Measurements from ENCODE around the gene TM2D1.
"Not testable (repeated sequence)": the region's sequence is repeated elsewhere in the genome, so short reads cannot be mapped to it uniquely, and the experiment has no call there.

Gene TM2D1

GRCh38 chr1:61742620-61743430 lies 17.9 kb upstream of the TM2D1 start:
- no peak for DNase-seq (ENCODE audit: low read depth, low spot score)
- TF ChIP-seq CTCF (IDR thresholded peaks at IDR 0.05; ENCODE audit: insufficient read depth, low read length, missing control alignments), result no peak
- ChIA-PET POLR2A (no interaction called here), CTCF (no interaction called here)
- peak overlapping the region; percentile 71 for H3K4me3 ChIP-seq (ENCODE audit: low read depth, low read length)

DNA sequence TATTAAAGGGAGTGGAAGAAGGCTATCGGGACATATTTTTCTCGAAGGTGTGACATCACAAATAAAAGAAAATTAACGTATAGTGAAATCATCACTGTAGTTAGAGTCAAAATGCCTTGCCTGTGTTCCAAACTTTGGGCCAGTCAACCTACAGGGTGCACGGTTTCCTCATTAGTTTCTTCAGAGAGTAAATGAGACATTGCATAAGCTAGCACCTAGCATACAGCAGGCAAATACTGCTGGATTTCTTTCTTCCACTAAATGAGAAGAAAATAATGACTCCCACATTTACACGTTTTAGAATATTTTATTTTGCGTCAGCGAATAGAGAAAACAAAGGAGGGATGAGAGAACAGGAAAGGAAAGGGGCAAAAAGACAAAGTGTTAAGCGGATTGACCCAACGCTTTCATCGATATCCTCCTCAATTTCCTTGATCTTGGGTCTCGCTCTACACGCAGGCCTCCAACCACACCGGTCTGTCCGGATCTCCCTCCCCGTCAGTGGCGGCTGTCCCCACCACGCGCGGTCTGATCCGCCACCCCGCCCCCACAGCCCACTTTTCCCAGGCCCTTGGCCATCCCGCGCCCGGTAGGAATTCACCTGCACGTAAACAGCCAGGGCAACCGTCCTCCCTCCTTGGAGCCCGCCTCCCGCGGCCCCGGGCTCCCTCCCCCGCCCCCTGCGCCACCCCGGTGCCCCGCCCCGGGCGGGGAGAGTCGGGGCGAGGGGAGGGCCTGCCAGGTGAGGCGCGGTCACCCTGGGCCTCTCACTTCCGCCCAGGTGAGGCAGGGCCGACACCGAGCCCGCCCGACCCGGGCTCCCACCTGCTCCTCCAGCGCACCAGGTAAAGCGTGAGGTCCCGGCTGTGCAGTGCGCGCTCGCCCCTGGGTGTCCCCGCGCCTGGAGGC lies 17.0 kb upstream of the TM2D1 start, which contains the start of gene PATJ:
Gene PATJ, plus strand, starts transcription at position 770 of the 909 bp plus-strand sequence. CDS start 20,413 bp downstream, outside the sequence.
- ChIA-PET CTCF (no interaction called here), POLR2A (interaction anchor here (0.5 kb wide), 1 partner anchor 329 kb away, joined by 3 read pairs; no protein-coding TSS in a partner anchor)
- H3K4me3 ChIP-seq (ENCODE audit: low read depth, low read length), result peak within 1 kb of the TSS; percentile 71
- no peak for TF ChIP-seq CTCF (IDR thresholded peaks at IDR 0.05; ENCODE audit: insufficient read depth, low read length, missing control alignments)
- DNase-seq (ENCODE audit: low read depth, low spot score), result no peak

GRCh38 chr1:61740751-61741700 lies 16.1 kb upstream of the TM2D1 start:
- ChIA-PET CTCF (no interaction called here), POLR2A (interaction anchor here (0.5 kb wide), 1 partner anchor 328 kb away, joined by 3 read pairs; no protein-coding TSS in a partner anchor)
- no peak overlapping the region for H3K4me3 ChIP-seq (ENCODE audit: low read depth, low read length)

GRCh38 chr1:61732726-61733125 lies 7.8 kb upstream of the TM2D1 start:
- no peak for TF ChIP-seq CTCF (IDR thresholded peaks at IDR 0.05; ENCODE audit: insufficient read depth, low read length, missing control alignments)
- POLR2A ChIA-PET, result no interaction called here
- H3K4me3 ChIP-seq (ENCODE audit: low read depth, low read length), result no peak overlapping the region
- CTCF ChIA-PET, result no interaction called here
- DNase-seq (ENCODE audit: low read depth, low spot score), result no peak

More at GRCh38 chr1:61740751-61741700, 16.1 kb upstream of the TM2D1 start:
- no peak for TF ChIP-seq CTCF (IDR thresholded peaks at IDR 0.05; ENCODE audit: insufficient read depth, low read length, missing control alignments)
- DNase-seq (ENCODE audit: low read depth, low spot score), result no peak

- POLR2A ChIA-PET; H3K4me3 ChIP-seq (ENCODE audit: low read depth, low read length); DNase-seq (ENCODE audit: low read depth, low spot score); CTCF ChIA-PET: not testable (repeated sequence)
Measured at GRCh38 chr1:61730679-61731078, 5.7 kb upstream of the TM2D1 start.

DNA sequence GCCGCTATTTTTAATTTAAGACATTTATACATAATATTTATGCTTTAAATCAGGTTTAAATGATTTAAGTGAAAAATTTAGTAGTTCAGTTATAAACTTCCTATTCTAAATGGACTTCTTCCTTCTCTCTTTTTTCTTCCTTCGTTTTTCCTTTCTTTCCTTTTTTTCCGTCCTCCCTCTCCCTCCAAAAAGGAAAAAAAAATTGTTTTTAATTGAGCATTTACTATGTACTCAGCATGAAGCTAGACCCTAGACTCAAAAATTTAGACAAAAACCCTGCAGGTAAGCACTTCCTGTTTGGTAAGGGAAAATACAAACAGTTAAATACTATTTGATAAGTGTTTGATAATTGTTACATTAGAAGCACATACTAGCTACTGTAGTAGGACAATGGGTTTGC lies 2.6 kb upstream of the TM2D1 start:
- POLR2A ChIA-PET, result no interaction called here
- no peak for DNase-seq (ENCODE audit: low read depth, low spot score)
- CTCF ChIA-PET, result no interaction called here
- no peak for TF ChIP-seq CTCF (IDR thresholded peaks at IDR 0.05; ENCODE audit: insufficient read depth, low read length, missing control alignments)
- no peak overlapping the region for H3K4me3 ChIP-seq (ENCODE audit: low read depth, low read length)

All from AG04449 (cell line).